Naive B cell (primary cell): ENCODE results near the gene SCGB1D1. TPM values are rescaled to one million over a fixed set of nuclear protein-coding genes. Genes with fewer than 3 reads are reported as not detected.
A peak's percentile ranks its signal among the peaks of the same experiment; 100 is the strongest.

Experiments
- ATAC-seq, 2 donors: fragments of 150-1000 bp; cut with Tn5 transposase; 2 replicates each; pipeline ENCODE4 v1.10.0; 2021; ENCODE audit warnings: low read depth in 2 of 2, mild to moderate bottlenecking in 2 of 2, moderate library complexity in 2 of 2
- DNase-seq: peaks from one replicate; pipeline ENCODE4 v3.0.0; 2022
- H3K27ac Mint-ChIP-seq, 6 donors: one replicate each; pipeline ENCODE4 v1.8.0; 2020 to 2022; ENCODE audit warnings: mild to moderate bottlenecking in 6 of 6, mixed read lengths in 6 of 6, moderate library complexity in 5 of 6, inconsistent platforms in 2 of 6
- H3K27me3 Mint-ChIP-seq, 3 donors: one replicate each; pipeline ENCODE4 v1.8.0; 2021 to 2022; ENCODE audit warnings: mixed read lengths in 3 of 3, mild to moderate bottlenecking in 1 of 3
- H3K36me3 Mint-ChIP-seq, 2 donors: one replicate each; pipeline ENCODE4 v1.8.0; 2020 to 2022; ENCODE audit warnings: mixed read lengths in 2 of 2, inconsistent platforms in 1 of 2, mild to moderate bottlenecking in 1 of 2
- H3K4me1 Mint-ChIP-seq, 3 donors: one replicate each; pipeline ENCODE4 v1.8.0; 2020 to 2022; ENCODE audit warnings: mixed read lengths in 3 of 3, inconsistent platforms in 1 of 3, mild to moderate bottlenecking in 1 of 3, moderate library complexity in 1 of 3
- H3K4me3 Mint-ChIP-seq, 8 donors: one replicate each; pipeline ENCODE4 v1.8.0; 2020 to 2022; ENCODE audit warnings: mild to moderate bottlenecking in 8 of 8, mixed read lengths in 8 of 8, moderate library complexity in 8 of 8, inconsistent platforms in 2 of 8
- H3K9me3 Mint-ChIP-seq, 7 donors: one replicate each; pipeline ENCODE4 v1.8.0; 2020 to 2022; ENCODE audit warnings: mixed read lengths in 7 of 7, mild to moderate bottlenecking in 5 of 7, inconsistent platforms in 2 of 7, moderate library complexity in 1 of 7
- polyA plus RNA-seq, 6 donors: library from polyadenylated mRNA; unstranded; fragments of 300-500 nt; fragmentation: Illumina TruSeq; gene quantifications; one replicate each; pipeline ENCODE4 v1.2.3, GENCODE V29; 2021; ENCODE audit warnings: low read depth in 6 of 6

The SCGB1D1 gene
- polyA plus RNA-seq, 6 donors from 2014 or later = not detected

DNA sequence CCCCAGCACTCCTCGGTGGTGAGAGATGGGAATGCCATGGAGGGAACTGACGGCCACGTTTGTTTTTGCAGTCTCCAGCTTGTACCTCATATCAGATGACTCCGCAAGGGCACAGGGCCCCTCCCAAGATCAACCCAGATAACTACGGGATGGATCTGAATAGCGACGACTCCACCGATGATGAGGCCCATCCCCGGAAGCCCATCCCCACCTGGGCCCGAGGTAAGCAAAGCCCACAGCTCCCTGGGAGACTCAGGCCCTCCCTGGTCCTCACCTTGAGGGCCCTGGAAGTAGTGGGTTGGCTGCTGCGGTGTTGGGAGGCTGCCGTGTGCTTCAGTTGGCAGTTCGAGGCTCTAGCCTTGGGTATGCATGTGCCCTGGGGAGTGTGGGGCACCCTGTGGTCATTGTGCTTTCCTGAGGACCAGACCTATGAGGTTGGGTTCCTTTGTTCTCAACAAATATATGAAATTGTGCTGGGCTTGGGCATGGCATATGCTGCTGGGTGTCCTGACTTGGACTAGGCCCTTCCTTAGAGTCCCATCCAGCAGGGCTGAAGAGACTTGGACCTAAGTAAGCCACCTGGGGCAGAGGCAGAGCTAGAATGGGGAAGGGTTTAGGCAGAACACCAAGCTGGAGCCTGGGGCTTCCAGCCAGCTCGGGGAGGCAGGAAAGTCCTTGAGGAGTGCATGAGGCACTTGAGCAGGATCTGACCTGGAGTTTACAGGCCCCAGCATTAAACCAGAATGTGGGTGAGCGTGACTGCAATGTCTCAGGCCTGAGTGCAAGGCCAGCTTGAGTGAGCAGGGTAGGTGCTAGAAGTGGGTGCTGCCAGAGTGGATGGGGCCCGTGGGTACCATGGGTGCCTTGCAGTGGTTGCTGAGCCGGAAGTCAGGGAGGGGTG, 39.8 kb upstream of the SCGB1D1 start:
- H3K27me3 Mint-ChIP-seq = no peaks in the 10 kb centered on the region
- peak overlapping the region in 1 of 6 donors; percentile 57 for H3K27ac Mint-ChIP-seq
- H3K4me3 Mint-ChIP-seq = no peak overlapping the region
- DNase-seq (no peak), ATAC-seq (no peak)
- H3K9me3 Mint-ChIP-seq = no peaks in the 10 kb centered on the region
- H3K4me1 Mint-ChIP-seq = no peaks in the 10 kb centered on the region
- H3K36me3 Mint-ChIP-seq = peaks cover 27 to 36% of the 10 kb centered on the region in 2 donors

DNA sequence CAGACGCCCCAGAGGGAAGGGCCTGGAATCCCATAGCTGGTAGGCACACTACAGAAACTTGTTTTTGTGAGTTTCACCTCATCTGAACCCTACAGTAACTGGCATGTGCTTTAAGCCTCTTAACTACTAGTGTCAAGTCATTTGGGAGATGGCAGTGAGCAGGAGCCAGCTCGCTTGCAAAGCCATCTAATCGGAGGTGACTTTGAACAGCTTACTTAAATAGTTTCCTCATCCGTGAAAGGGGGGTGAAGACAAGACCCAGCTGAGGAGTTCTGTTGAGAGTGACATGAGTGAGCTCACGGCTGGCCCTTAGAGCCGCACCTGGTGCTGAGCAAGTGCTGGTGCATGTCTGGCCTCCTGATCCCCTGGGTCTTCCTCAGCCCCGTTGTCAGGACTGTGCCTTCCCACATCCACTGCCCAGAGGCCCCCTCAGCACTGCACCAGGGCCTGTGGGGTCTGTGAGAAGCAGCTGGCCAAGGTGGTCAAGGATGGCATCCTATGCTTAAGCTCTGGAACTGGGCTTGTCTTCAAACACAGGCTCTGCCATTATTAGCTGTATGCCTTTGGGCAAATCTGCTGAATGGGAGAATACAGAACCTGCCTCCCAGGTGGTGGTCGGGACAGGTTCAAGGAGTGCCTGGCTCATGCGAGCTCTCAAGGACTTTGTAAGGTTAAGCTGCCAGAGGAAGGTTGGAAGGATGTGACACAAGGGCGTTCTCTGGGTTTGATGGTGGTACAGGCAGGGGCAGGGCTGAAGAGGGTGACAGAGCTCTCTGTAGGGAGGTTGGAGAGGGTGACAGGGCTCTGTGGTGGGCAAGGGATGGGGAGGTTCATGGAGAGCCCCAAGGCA, 38.9 kb upstream of the SCGB1D1 start:
- ATAC-seq = no peak
- H3K36me3 Mint-ChIP-seq = peaks cover 26 to 33% of the 10 kb centered on the region in 2 donors
- no peak for DNase-seq
- no peaks in the 10 kb centered on the region for H3K27me3 Mint-ChIP-seq
- no peaks in the 10 kb centered on the region for H3K9me3 Mint-ChIP-seq
- H3K27ac Mint-ChIP-seq = peak overlapping the region in 2 of 6 donors; percentile 23 to 38
- H3K4me3 Mint-ChIP-seq = no peak overlapping the region
- no peaks in the 10 kb centered on the region for H3K4me1 Mint-ChIP-seq

DNA sequence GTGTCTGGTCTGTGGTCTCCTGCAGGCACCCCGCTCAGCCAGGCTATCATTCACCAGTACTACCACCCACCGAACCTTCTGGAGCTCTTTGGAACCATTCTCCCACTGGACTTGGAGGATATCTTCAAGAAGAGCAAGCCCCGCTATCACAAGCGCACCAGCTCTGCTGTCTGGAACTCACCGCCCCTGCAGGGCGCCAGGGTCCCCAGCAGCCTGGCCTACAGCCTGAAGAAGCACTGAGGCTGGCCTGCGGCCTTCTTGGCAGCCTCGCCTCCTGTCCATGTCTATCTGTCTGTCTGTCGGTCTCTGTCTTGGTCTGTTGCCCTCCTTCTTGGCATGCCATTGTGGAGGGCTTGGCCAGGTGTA, 38.3 kb upstream of the SCGB1D1 start:
- no peaks in the 10 kb centered on the region for H3K27me3 Mint-ChIP-seq
- H3K4me1 Mint-ChIP-seq = no peaks in the 10 kb centered on the region
- no peak overlapping the region for H3K4me3 Mint-ChIP-seq
- no peaks in the 10 kb centered on the region for H3K9me3 Mint-ChIP-seq
- H3K36me3 Mint-ChIP-seq = peaks cover 22 to 26% of the 10 kb centered on the region in 2 donors
- H3K27ac Mint-ChIP-seq = peak overlapping the region in 1 of 6 donors; percentile 76
- DNase-seq = no peak
- no peak for ATAC-seq

DNA sequence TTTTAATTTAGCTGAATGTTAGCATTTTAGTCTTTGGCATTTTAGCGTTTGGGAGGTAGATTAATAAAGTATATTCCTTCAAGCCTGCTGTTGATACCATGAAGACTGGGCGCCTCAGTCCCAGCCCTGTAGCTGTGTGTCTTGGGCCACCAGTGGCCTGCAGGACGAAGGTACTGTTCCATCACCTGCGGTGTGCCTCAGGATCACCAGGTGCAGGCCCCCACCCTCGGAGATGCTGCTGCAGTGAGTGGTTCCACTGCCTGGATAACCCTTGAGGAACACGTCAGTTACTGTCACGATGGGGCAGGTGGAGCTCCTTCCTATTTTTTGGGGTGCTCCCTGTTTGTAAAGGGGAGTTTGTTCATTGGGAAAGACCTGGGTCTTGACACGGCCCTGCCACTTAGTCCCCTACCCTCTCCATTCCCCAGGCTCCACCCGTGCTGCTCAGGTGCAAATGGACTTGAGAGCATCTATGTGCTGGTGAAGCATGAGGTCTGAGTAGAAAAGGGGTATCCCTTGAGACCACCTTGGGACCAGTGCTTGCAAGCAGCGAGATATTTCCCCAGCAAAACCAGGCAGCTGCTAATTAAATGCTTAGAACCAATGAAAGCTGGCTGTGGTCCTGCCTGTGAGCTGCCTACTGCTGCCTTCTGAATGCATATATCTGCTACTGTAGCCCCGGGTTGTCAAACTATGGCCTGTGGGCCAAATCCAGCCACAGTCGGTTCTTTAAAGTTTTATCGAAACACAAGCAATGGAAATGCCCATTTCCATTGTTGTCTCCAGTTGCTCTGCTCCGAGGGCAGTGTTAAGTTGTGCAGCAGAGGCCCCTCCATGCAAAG, 37.5 kb upstream of the SCGB1D1 start:
- Mint-ChIP-seq H3K4me3 (no peak overlapping the region), H3K4me1 (no peaks in the 10 kb centered on the region), H3K9me3 (no peaks in the 10 kb centered on the region), H3K27ac (no peak overlapping the region), H3K27me3 (peaks cover 0 to 3% (median 0%) of the 10 kb centered on the region in 3 donors), H3K36me3 (peaks cover 21 to 22% of the 10 kb centered on the region in 2 donors)
- no peak for ATAC-seq
- no peak for DNase-seq

DNA sequence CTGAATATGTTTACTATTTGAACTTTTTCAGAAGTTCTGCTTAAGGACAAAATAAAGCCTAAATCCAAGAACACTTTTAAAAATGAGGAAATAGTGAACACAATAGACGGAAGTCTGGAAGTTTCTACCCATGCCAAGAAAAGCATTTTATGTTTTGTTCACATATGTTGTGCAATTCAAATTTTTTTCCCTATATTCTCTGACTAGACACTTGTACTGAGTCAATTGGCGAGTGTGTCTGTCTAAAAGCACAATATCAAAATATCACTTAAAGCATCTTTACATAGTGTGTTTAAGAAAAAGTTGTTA, 37.0 kb upstream of the SCGB1D1 start:
- no peaks in the 10 kb centered on the region for H3K9me3 Mint-ChIP-seq
- ATAC-seq = no peak
- no peak overlapping the region for H3K27ac Mint-ChIP-seq
- H3K36me3 Mint-ChIP-seq = peaks cover 16 to 22% of the 10 kb centered on the region in 2 donors
- DNase-seq = no peak
- peaks cover 0 to 5% (median 0%) of the 10 kb centered on the region in 3 donors for H3K27me3 Mint-ChIP-seq
- H3K4me3 Mint-ChIP-seq = no peak overlapping the region
- no peaks in the 10 kb centered on the region for H3K4me1 Mint-ChIP-seq

DNA sequence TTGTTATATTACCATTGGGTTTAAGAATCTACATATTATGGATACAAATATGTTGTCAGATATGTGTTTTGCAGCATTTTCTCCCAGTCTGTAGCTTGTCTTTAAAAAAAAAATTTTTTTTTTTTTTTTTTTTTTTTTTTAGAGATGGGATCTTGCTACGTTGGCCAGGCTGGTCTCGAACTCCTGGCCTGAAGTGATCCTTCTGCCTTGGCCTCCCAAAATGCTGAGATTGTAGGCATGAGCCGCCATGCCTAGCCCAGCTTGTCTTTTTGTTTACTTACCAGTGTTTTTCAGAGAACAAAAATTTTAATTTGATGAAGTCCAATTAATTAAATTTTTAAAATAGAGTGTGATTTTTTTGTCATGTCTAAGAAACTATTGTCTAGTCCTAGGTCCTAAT, 36.4 kb upstream of the SCGB1D1 start:
- Mint-ChIP-seq H3K27me3 (peaks cover 0 to 5% (median 2%) of the 10 kb centered on the region in 3 donors), H3K9me3 (no peaks in the 10 kb centered on the region), H3K4me1 (no peaks in the 10 kb centered on the region), H3K27ac (no peak overlapping the region), H3K4me3 (no peak overlapping the region), H3K36me3 (peaks cover 16 to 22% of the 10 kb centered on the region in 2 donors)
- ATAC-seq (no peak), DNase-seq (no peak)

DNA sequence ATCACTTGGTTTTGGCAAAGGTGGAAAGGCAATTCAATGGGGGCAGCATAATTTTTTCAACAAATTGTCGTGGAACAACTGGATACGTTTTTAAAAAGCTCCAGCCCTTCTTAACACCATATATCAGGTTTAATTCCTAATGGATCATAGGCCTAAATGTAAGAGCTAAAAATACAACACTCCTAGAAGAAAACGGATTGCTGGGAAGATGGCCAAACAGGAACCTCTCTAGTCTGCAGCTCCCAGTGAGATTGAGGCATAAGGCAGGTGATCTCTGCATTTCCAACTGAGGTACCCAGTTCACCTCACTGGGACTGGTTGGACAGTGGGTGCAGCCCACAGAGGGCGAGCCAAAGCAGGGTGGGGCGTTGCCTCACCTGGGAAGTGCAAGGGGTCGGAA, 32.4 kb upstream of the SCGB1D1 start:
- Mint-ChIP-seq H3K4me1 (peaks cover 0 to 8% (median 0%) of the 10 kb centered on the region in 3 donors), H3K9me3 (peaks cover 0 to 6% (median 3%) of the 10 kb centered on the region in 7 donors), H3K4me3 (no peak overlapping the region), H3K27ac (no peak overlapping the region), H3K27me3 (peaks cover 23 to 31% (median 23%) of the 10 kb centered on the region in 3 donors), H3K36me3 (peaks cover 0 to 8% of the 10 kb centered on the region in 2 donors)
- ATAC-seq (no peak), DNase-seq (no peak)

DNA sequence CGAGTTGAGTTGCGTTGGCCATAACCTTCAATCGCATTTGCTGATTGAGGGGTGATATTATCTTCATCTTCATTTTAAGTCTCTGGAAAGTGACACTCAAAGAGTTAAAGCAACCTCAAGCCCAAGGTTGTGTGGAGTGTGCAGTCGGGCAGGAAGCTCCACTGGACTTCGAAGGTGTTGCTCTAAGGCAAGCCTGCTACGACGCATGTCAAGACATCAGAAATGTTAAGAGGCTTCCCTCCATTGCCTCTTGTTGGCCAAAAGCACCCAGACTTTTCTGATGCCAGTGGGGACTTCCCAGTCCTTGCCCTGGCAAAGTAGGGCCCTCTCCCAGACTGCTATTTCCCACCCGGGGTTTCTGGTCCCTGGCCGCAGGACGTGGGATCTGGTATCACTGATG, 23.6 kb upstream of the SCGB1D1 start:
- no peak for DNase-seq
- no peaks in the 10 kb centered on the region for H3K36me3 Mint-ChIP-seq
- H3K4me1 Mint-ChIP-seq = no peaks in the 10 kb centered on the region
- peaks cover 43 to 54% (median 50%) of the 10 kb centered on the region in 3 donors for H3K27me3 Mint-ChIP-seq
- no peak for ATAC-seq
- peaks cover 0 to 2% (median 0%) of the 10 kb centered on the region in 7 donors for H3K9me3 Mint-ChIP-seq
- H3K27ac Mint-ChIP-seq = no peak overlapping the region
- no peak overlapping the region for H3K4me3 Mint-ChIP-seq

DNA sequence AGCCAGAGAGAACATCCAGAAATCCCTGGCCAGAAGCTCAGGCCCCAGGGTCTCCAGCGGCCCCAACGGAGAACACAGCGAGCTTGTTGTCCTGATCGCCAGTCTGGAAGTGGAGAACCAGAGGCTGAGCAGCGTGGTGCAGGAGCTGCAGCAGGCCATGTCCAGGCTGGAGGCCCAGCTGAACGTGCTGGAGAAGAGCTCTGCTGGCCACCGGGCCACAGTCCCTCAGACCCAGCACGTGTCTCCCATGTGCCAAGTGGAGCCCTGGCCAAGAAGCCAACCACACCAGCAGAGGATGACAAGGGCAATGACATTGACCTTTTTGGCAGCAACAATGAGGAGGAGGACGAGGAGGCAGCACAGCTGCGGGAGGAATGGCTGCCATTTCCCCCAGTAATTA, 20.6 kb upstream of the SCGB1D1 start:
- H3K4me1 Mint-ChIP-seq = no peaks in the 10 kb centered on the region
- peaks cover 56 to 59% (median 57%) of the 10 kb centered on the region in 3 donors for H3K27me3 Mint-ChIP-seq
- ATAC-seq (no peak), DNase-seq (no peak)
- peaks cover 0 to 2% (median 0%) of the 10 kb centered on the region in 7 donors for H3K9me3 Mint-ChIP-seq
- H3K4me3 Mint-ChIP-seq = no peak overlapping the region
- H3K27ac Mint-ChIP-seq = no peak overlapping the region
- H3K36me3 Mint-ChIP-seq = no peaks in the 10 kb centered on the region

DNA sequence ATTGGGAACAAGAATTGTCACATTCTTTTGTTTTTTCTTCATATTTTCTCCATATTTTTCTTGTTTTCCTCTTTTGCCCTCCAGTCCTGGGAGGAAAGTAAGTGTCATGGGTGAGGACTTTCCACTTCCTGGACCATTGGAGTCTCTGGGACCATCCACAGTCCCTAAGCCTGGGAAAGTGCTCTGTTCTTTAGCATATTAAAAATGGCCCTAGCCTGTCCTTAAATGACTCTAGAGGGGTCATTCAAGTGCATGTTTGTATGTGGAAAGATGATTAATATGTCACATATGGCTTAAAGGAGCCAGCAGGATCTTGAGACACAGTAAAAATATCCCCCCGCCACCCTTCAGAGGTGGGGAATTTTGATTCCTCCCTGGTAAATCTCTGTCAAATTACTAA, 20.1 kb upstream of the SCGB1D1 start:
- Mint-ChIP-seq H3K36me3 (no peaks in the 10 kb centered on the region), H3K9me3 (peaks cover 0 to 2% (median 0%) of the 10 kb centered on the region in 7 donors), H3K4me3 (no peak overlapping the region), H3K27me3 (peaks cover 56 to 61% (median 57%) of the 10 kb centered on the region in 3 donors), H3K4me1 (no peaks in the 10 kb centered on the region), H3K27ac (no peak overlapping the region)
- no peak for ATAC-seq
- DNase-seq = no peak

DNA sequence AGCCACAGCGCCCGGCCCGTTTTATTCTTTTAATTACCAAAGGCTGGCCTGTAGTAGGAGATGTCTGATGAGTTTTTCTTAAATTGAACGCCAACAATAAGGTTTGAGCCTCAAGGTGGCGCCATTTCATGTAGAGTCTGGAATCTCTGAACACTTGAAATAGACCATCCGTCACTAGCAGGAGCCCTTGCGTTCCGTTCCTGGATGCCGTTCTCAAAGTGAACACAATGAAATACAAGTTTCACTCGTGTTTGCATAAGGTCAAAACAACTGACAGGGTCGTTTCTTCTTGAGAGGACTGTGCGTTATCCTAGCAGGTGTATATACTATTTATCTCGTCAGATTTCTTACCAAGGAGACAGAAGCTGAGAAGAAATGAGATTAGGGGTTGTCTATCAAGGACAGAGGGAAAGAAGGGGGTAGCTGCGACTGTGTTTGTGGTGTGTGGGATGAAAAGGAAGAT, 18.7 kb upstream of the SCGB1D1 start:
- ATAC-seq (peak; percentile 35 to 50), DNase-seq (peak; percentile 39)
- peaks cover 47 to 62% (median 54%) of the 10 kb centered on the region in 3 donors for H3K27me3 Mint-ChIP-seq
- no peak overlapping the region for H3K27ac Mint-ChIP-seq
- no peaks in the 10 kb centered on the region for H3K36me3 Mint-ChIP-seq
- peak overlapping the region in 1 of 8 donors; percentile 49 for H3K4me3 Mint-ChIP-seq
- peaks cover 0 to 2% (median 0%) of the 10 kb centered on the region in 7 donors for H3K9me3 Mint-ChIP-seq
- no peaks in the 10 kb centered on the region for H3K4me1 Mint-ChIP-seq

DNA sequence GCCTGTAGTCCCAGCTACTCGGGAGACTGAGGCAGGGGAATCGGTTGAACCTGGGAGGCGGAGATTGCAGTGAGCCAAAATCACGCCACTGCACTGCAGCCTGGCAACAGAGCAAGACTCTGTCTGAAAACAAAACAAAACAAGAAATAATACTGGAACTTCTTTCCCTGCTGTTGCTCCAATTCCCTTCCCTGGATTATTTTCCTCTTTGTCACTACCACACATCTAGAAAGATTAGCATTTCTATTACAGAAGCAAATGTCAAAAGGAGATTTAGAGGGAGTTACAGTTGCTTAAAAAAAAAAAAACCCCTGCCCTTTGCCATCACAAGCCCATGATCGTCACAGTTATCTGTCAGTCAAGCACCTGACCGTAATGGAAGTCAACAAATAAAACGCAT, 17.7 kb upstream of the SCGB1D1 start:
- H3K36me3 Mint-ChIP-seq = no peaks in the 10 kb centered on the region
- no peak for ATAC-seq
- no peak overlapping the region for H3K4me3 Mint-ChIP-seq
- H3K27ac Mint-ChIP-seq = peak overlapping the region in 1 of 6 donors; percentile 2
- no peaks in the 10 kb centered on the region for H3K4me1 Mint-ChIP-seq
- no peak for DNase-seq
- peaks cover 47 to 62% (median 53%) of the 10 kb centered on the region in 3 donors for H3K27me3 Mint-ChIP-seq
- peaks cover 0 to 2% (median 0%) of the 10 kb centered on the region in 7 donors for H3K9me3 Mint-ChIP-seq

DNA sequence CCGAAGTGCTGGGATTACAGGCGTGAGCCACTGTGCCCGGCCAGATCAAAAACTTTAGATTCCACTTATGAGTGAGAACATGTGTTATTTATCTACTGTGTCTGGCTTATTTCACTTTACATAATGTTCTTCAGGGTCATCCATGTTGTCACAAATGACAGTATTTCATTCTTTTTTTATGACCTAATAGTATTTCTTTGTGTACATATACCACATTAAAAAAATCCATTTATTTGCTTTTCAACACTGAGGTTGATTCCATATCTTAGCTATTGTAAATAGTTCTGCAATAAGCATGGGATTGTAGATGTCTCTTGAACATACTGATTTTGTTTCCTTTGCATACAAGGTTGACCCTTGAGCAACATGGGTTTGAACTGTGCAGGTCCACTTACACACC, 13.2 kb upstream of the SCGB1D1 start:
- Mint-ChIP-seq H3K27ac (no peak overlapping the region), H3K9me3 (peaks cover 0 to 5% (median 0%) of the 10 kb centered on the region in 7 donors)
- no peak for DNase-seq

More for the DNA sequence above, 13.2 kb upstream of the SCGB1D1 start:
- Mint-ChIP-seq H3K27me3 (peaks cover 12 to 40% (median 21%) of the 10 kb centered on the region in 3 donors), H3K4me3 (no peak overlapping the region), H3K4me1 (no peaks in the 10 kb centered on the region), H3K36me3 (no peaks in the 10 kb centered on the region)
- no peak for ATAC-seq
